HuH-7 (cell line): ENCODE measurements around the gene F3.

ENCODE experiments used
- DNase-seq: peaks from one replicate; pipeline ENCODE4 v3.0.0; 2011; ENCODE audit warnings: low spot score

F3 gene

GRCh38 chr1:94552071-94552586, 10.6 kb upstream of the F3 start:
- DNase-seq = no peak

GRCh38 chr1:94551449-94551848, 9.9 kb upstream of the F3 start:
- no peak for DNase-seq

GRCh38 chr1:94550800-94551241, 9.3 kb upstream of the F3 start:
- DNase-seq = no peak

GRCh38 chr1:94550396-94550795, 8.8 kb upstream of the F3 start:
- no peak for DNase-seq

GRCh38 chr1:94549706-94550105, 8.1 kb upstream of the F3 start:
- no peak for DNase-seq

GRCh38 chr1:94544706-94545490, 3.3 kb upstream of the F3 start:
- no peak for DNase-seq

GRCh38 chr1:94543893-94544635, 2.5 kb upstream of the F3 start:
- no peak for DNase-seq

- no peak for DNase-seq
Observed at GRCh38 chr1:94543001-94543400, 1.4 kb upstream of the F3 start.

- DNase-seq = no peak
Observed at GRCh38 chr1:94542088-94542870, 720 bp upstream of the F3 start.

- no peak for DNase-seq
Observed at GRCh38 chr1:94540440-94541245, 916 bp downstream of the F3 start.

- DNase-seq = no peak
Observed at GRCh38 chr1:94539496-94539895, 2.1 kb downstream of the F3 start.

GRCh38 chr1:94538243-94538827, 3.2 kb downstream of the F3 start:
- no peak for DNase-seq

GRCh38 chr1:94537254-94537653, 4.3 kb downstream of the F3 start:
- no peak for DNase-seq

GRCh38 chr1:94535879-94536278, 5.7 kb downstream of the F3 start:
- DNase-seq = no peak

- no peak for DNase-seq
Observed at GRCh38 chr1:94535095-94535494, 6.5 kb downstream of the F3 start.

- DNase-seq = no peak
Observed at GRCh38 chr1:94532077-94532476, 9.5 kb downstream of the F3 start.

- DNase-seq = no peak
Observed at GRCh38 chr1:94531664-94532063, 9.9 kb downstream of the F3 start.

- no peak for DNase-seq
Observed at GRCh38 chr1:94530373-94530878, 11.1 kb downstream of the F3 start.

GRCh38 chr1:94529416-94529815, 12.1 kb downstream of the F3 start:
- no peak for DNase-seq

- no peak for DNase-seq
Observed at GRCh38 chr1:94528826-94529225, 12.7 kb downstream of the F3 start.

GRCh38 chr1:94528299-94528698, 13.3 kb downstream of the F3 start:
- no peak for DNase-seq
